Panc1 (cell line): ENCODE measurements around the gene VAC14.

Experiments used
- POLR2AphosphoS5 ChIP-seq: IDR thresholded peaks from 2 replicates; pipeline ENCODE4 v1.6.1; 2012; ENCODE audit warnings: mild to moderate bottlenecking, low read depth, low read length, moderate library complexity
- TCF7L2 ChIP-seq: IDR thresholded peaks from 2 replicates; pipeline ENCODE4 v1.6.1; 2011; ENCODE audit warnings: mild to moderate bottlenecking, low read depth, low read length, inconsistent platforms
- TF ChIP-seq, protein P1 (sequence below): fragments of 450-650 bp; IDR thresholded peaks from 2 replicates; pipeline ENCODE4 v1.5.1; 2017; ENCODE audit warnings: mild to moderate bottlenecking
- TF ChIP-seq, protein P2 (sequence below), 2 experiments: IDR thresholded peaks; 2 replicates each; pipeline ENCODE4 v1.6.1; 2011 to 2012; ENCODE audit warnings: low read depth in 2 of 2, control low read depth in 1 of 2, low read length in 1 of 2, mild to moderate bottlenecking in 1 of 2, moderate library complexity in 1 of 2; ENCODE audit not compliant: insufficient read depth in 1 of 2

DNA sequence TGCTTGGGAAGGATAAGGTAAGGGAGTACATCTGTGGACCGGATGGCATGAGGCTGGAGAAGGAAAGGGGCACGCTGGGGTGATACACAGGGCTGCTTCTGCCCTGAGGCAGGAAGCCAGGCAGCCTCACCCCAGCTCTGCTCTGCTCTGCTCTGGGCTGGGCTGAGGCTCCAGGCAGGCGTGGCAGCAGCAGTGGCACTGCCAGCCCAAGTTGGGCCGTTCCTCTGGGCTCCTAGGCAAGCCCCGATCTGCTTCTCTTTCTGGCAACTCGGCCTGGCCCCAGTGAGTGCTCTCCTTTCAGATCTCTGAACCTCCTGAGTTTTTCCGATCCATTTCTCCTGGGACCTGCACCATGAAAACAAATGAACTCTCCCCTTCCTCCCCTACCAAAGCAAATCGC, 44.9 kb downstream of the VAC14 start:
- TF ChIP-seq, protein P1, sequence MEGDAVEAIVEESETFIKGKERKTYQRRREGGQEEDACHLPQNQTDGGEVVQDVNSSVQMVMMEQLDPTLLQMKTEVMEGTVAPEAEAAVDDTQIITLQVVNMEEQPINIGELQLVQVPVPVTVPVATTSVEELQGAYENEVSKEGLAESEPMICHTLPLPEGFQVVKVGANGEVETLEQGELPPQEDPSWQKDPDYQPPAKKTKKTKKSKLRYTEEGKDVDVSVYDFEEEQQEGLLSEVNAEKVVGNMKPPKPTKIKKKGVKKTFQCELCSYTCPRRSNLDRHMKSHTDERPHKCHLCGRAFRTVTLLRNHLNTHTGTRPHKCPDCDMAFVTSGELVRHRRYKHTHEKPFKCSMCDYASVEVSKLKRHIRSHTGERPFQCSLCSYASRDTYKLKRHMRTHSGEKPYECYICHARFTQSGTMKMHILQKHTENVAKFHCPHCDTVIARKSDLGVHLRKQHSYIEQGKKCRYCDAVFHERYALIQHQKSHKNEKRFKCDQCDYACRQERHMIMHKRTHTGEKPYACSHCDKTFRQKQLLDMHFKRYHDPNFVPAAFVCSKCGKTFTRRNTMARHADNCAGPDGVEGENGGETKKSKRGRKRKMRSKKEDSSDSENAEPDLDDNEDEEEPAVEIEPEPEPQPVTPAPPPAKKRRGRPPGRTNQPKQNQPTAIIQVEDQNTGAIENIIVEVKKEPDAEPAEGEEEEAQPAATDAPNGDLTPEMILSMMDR = no peak
- TF ChIP-seq POLR2AphosphoS5 (no peak), TCF7L2 (no peak)
- TF ChIP-seq, protein P2, sequence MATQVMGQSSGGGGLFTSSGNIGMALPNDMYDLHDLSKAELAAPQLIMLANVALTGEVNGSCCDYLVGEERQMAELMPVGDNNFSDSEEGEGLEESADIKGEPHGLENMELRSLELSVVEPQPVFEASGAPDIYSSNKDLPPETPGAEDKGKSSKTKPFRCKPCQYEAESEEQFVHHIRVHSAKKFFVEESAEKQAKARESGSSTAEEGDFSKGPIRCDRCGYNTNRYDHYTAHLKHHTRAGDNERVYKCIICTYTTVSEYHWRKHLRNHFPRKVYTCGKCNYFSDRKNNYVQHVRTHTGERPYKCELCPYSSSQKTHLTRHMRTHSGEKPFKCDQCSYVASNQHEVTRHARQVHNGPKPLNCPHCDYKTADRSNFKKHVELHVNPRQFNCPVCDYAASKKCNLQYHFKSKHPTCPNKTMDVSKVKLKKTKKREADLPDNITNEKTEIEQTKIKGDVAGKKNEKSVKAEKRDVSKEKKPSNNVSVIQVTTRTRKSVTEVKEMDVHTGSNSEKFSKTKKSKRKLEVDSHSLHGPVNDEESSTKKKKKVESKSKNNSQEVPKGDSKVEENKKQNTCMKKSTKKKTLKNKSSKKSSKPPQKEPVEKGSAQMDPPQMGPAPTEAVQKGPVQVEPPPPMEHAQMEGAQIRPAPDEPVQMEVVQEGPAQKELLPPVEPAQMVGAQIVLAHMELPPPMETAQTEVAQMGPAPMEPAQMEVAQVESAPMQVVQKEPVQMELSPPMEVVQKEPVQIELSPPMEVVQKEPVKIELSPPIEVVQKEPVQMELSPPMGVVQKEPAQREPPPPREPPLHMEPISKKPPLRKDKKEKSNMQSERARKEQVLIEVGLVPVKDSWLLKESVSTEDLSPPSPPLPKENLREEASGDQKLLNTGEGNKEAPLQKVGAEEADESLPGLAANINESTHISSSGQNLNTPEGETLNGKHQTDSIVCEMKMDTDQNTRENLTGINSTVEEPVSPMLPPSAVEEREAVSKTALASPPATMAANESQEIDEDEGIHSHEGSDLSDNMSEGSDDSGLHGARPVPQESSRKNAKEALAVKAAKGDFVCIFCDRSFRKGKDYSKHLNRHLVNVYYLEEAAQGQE (IDR thresholded peaks at IDR 0.05; ENCODE audit: insufficient read depth in 1 of 2, low read depth in 2 of 2, low read length in 1 of 2) = no peak
